BE2C (cell line): ENCODE data around the gene ETF1.

Source experiments
- DNase-seq: peaks from one replicate; pipeline ENCODE4 v3.0.0-alpha.2; 2020
- H3K27me3 ChIP-seq: fragments of 250-450 bp; sonication (Bioruptor Pico); 2 replicates; pipeline ENCODE4 v1.5.1; 2020; ENCODE audit warnings: mild to moderate bottlenecking
- H3K36me3 ChIP-seq: fragments of 250-450 bp; sonication (Bioruptor Pico); 2 replicates; pipeline ENCODE4 v1.5.1; 2020; ENCODE audit warnings: mild to moderate bottlenecking
- H3K4me1 ChIP-seq: fragments of 250-450 bp; sonication (Bioruptor Pico); 2 replicates; pipeline ENCODE4 v1.5.1; 2020
- H3K4me3 ChIP-seq: 2 replicates; pipeline ENCODE4 v1.5.1; 2011; ENCODE audit warnings: low read depth, low read length
- H3K9me3 ChIP-seq: fragments of 250-450 bp; sonication (Bioruptor Pico); 2 replicates; pipeline ENCODE4 v1.5.1; 2020
- CTCF ChIP-seq: IDR thresholded peaks from 2 replicates; pipeline ENCODE4 v1.5.1; 2012; ENCODE audit warnings: mild to moderate bottlenecking, low read depth, low read length

The ETF1 gene

GRCh38 chr5:138554143-138554542 is 11.1 kb upstream of the ETF1 start:
- Histone ChIP-seq H3K27me3 (no peaks in the 10 kb centered on the region), H3K36me3 (peaks cover 58% of the 10 kb centered on the region), H3K4me3 (no peak overlapping the region), H3K9me3 (no peaks in the 10 kb centered on the region), H3K4me1 (no peaks in the 10 kb centered on the region; the same call in 1 of the 2 replicates)
- TF ChIP-seq CTCF, result no peak
- DNase-seq, result no peak

GRCh38 chr5:138553437-138554095 is 10.5 kb upstream of the ETF1 start:
- TF ChIP-seq CTCF, result no peak
- Histone ChIP-seq H3K4me3 (no peak overlapping the region), H3K4me1 (no peaks in the 10 kb centered on the region; the same call in 1 of the 2 replicates), H3K27me3 (no peaks in the 10 kb centered on the region), H3K36me3 (peaks cover 53% of the 10 kb centered on the region), H3K9me3 (no peaks in the 10 kb centered on the region)
- DNase-seq, result no peak

GRCh38 chr5:138552657-138553056 is 9.6 kb upstream of the ETF1 start:
- Histone ChIP-seq H3K9me3 (no peaks in the 10 kb centered on the region), H3K4me1 (no peaks in the 10 kb centered on the region; the same call in 1 of the 2 replicates), H3K4me3 (no peak overlapping the region), H3K36me3 (peaks cover 43% of the 10 kb centered on the region), H3K27me3 (no peaks in the 10 kb centered on the region)
- DNase-seq, result no peak
- TF ChIP-seq CTCF, result no peak

GRCh38 chr5:138549414-138549813 is 6.4 kb upstream of the ETF1 start:
- DNase-seq, result no peak
- TF ChIP-seq CTCF, result no peak
- peaks cover 11% of the 10 kb centered on the region for H3K36me3 ChIP-seq
- H3K4me3 ChIP-seq, result no peak overlapping the region
- H3K27me3 ChIP-seq, result no peaks in the 10 kb centered on the region
- H3K4me1 ChIP-seq, result no peaks in the 10 kb centered on the region; the same call in 1 of the 2 replicates
- H3K9me3 ChIP-seq, result no peaks in the 10 kb centered on the region

- Histone ChIP-seq H3K4me1 (peaks cover under 1% of the 10 kb centered on the region; the same call in 1 of the 2 replicates), H3K9me3 (no peaks in the 10 kb centered on the region), H3K4me3 (no peak overlapping the region), H3K27me3 (no peaks in the 10 kb centered on the region), H3K36me3 (peaks cover 16% of the 10 kb centered on the region)
- no peak for DNase-seq
- TF ChIP-seq CTCF, result no peak
These were observed 3.0 kb upstream of the ETF1 start for GRCh38 chr5:138545919-138546562.
